Measurements from ENCODE around the gene LIN54. TPM values are rescaled to one million over a fixed set of nuclear protein-coding genes. Genes with fewer than 3 reads are reported as not detected.

Gene LIN54
- total RNA-seq, 3 donors from 2014 or later: 9.8 to 14.0 (median 11.7) TPM

- peaks cover 0 to 3% of the 10 kb centered on the region in 2 donors for H3K4me1 ChIP-seq
- H3K9me3 ChIP-seq: no peaks in the 10 kb centered on the region
- H3K27me3 ChIP-seq: no peaks in the 10 kb centered on the region
- DNase-seq (ENCODE audit: low spot score in 2 of 2): no peak
- H3K36me3 ChIP-seq: no peaks in the 10 kb centered on the region
- peak overlapping the region; percentile 96 to 99 for H3K27ac ChIP-seq
- H3K4me3 ChIP-seq: peak overlapping the region; percentile 78 to 85 (median 81)
- intact Hi-C loops (cut with DNase I; ENCODE audit: low total_unique reads): no loop called here
- TF ChIP-seq POLR2A (IDR thresholded peaks at IDR 0.05) (no peak), CTCF (IDR thresholded peaks at IDR 0.05) (no peak), POLR2AphosphoS5 (IDR thresholded peaks at IDR 0.05) (no peak)
These were observed 118.7 kb downstream of the LIN54 start for GRCh38 chr4:82891707-82892466.

- Histone ChIP-seq H3K27ac (peak within 1 kb of the TSS; percentile 96 to 99), H3K9me3 (no peaks in the 10 kb centered on the region), H3K4me1 (peaks cover 1 to 3% of the 10 kb centered on the region in 2 donors), H3K36me3 (no peaks in the 10 kb centered on the region), H3K27me3 (no peaks in the 10 kb centered on the region), H3K4me3 (peak within 1 kb of the TSS; percentile 78 to 85 (median 81))
- DNase-seq (ENCODE audit: low spot score in 2 of 2): peak; percentile 93 to 96
- peak; percentile 95 to 98 (median 97) for TF ChIP-seq POLR2AphosphoS5 (IDR thresholded peaks at IDR 0.05)
- peak; percentile 82 for TF ChIP-seq POLR2A (IDR thresholded peaks at IDR 0.05)
- peak in 1 of 3 donors; percentile 48 for TF ChIP-seq CTCF (IDR thresholded peaks at IDR 0.05)
- intact Hi-C loops (cut with DNase I; ENCODE audit: low total_unique reads): no loop called here
These were observed 119.5 kb downstream of the LIN54 start, which contains the start of gene SEC31A for GRCh38 chr4:82890901-82891706. Gene SEC31A, minus strand, starts transcription at chr4:82891153. Its CDS starts 9,217 bp downstream, at chr4:82881936.

- Histone ChIP-seq H3K9me3 (no peaks in the 10 kb centered on the region), H3K36me3 (no peaks in the 10 kb centered on the region), H3K27me3 (no peaks in the 10 kb centered on the region), H3K27ac (peak overlapping the region; percentile 96 to 99), H3K4me3 (peak overlapping the region; percentile 78 to 85 (median 81)), H3K4me1 (peaks cover 3 to 4% of the 10 kb centered on the region in 2 donors)
- intact Hi-C loops (cut with DNase I; ENCODE audit: low total_unique reads): no loop called here
- TF ChIP-seq POLR2A (IDR thresholded peaks at IDR 0.05) (no peak), CTCF (IDR thresholded peaks at IDR 0.05) (no peak), POLR2AphosphoS5 (IDR thresholded peaks at IDR 0.05) (no peak)
- DNase-seq (ENCODE audit: low spot score in 2 of 2): no peak
These were observed 120.1 kb downstream of the LIN54 start for GRCh38 chr4:82890528-82890900.

- Histone ChIP-seq H3K4me3 (peak overlapping the region; percentile 78 to 85 (median 81)), H3K27me3 (no peaks in the 10 kb centered on the region), H3K36me3 (no peaks in the 10 kb centered on the region), H3K27ac (peak overlapping the region in 1 of 2 donors; percentile 99), H3K4me1 (peaks cover 3 to 4% of the 10 kb centered on the region in 2 donors), H3K9me3 (no peaks in the 10 kb centered on the region)
- intact Hi-C loops (cut with DNase I; ENCODE audit: low total_unique reads): no loop called here
- TF ChIP-seq POLR2A (IDR thresholded peaks at IDR 0.05): no peak
- no peak for TF ChIP-seq POLR2AphosphoS5 (IDR thresholded peaks at IDR 0.05)
- no peak for TF ChIP-seq CTCF (IDR thresholded peaks at IDR 0.05)
- DNase-seq (ENCODE audit: low spot score in 2 of 2): no peak
These were observed 121.3 kb downstream of the LIN54 start for GRCh38 chr4:82889287-82889686.
